Endothelial cell of umbilical vein (primary cell): ENCODE results near the gene MOCOS.

Source experiments
- EZH2 ChIP-seq: IDR thresholded peaks from 2 replicates; pipeline ENCODE4 v1.6.1; 2012; ENCODE audit warnings: borderline replicate concordance, low read depth, mild to moderate bottlenecking, moderate library complexity, low read length, inconsistent platforms; ENCODE audit not compliant: severe bottlenecking
- GATA2 ChIP-seq: IDR thresholded peaks from 2 replicates; pipeline ENCODE4 v1.7.0; 2011; ENCODE audit warnings: low read depth, mild to moderate bottlenecking, moderate library complexity, mixed read lengths, low read length; ENCODE audit not compliant: insufficient read length, insufficient read depth
- JUN ChIP-seq: IDR thresholded peaks from 2 replicates; pipeline ENCODE4 v1.6.1; 2011; ENCODE audit warnings: borderline replicate concordance, low read depth; ENCODE audit not compliant: insufficient read length, insufficient read depth
- MYC ChIP-seq: IDR thresholded peaks from one replicate; pipeline ENCODE4 v1.6.1; 2011; ENCODE audit warnings: mild to moderate bottlenecking, low read depth, low read length
- POLR2A ChIP-seq: IDR thresholded peaks from 2 replicates; pipeline ENCODE4 v1.6.1; 2012; ENCODE audit warnings: low read depth, mild to moderate bottlenecking, control low read depth, low read length
- POLR2AphosphoS5 ChIP-seq: IDR thresholded peaks from 2 replicates; pipeline ENCODE4 v1.6.1; 2012; ENCODE audit warnings: low read depth, mild to moderate bottlenecking, control low read depth, low read length, moderate library complexity; ENCODE audit not compliant: insufficient read depth
- TF ChIP-seq, protein P1 (sequence below), 2 donors: IDR thresholded peaks; 1 replicate in 1 of 2; 2 replicates in 1 of 2; pipeline ENCODE4 v1.5.1; 2011; ENCODE audit warnings: low read length in 2 of 2, mild to moderate bottlenecking in 2 of 2, moderate library complexity in 2 of 2, control low read depth in 1 of 2, inconsistent platforms in 1 of 2, low read depth in 1 of 2; ENCODE audit not compliant: insufficient read depth in 1 of 2; ENCODE audit errors: extremely low read depth in 1 of 2

DNA sequence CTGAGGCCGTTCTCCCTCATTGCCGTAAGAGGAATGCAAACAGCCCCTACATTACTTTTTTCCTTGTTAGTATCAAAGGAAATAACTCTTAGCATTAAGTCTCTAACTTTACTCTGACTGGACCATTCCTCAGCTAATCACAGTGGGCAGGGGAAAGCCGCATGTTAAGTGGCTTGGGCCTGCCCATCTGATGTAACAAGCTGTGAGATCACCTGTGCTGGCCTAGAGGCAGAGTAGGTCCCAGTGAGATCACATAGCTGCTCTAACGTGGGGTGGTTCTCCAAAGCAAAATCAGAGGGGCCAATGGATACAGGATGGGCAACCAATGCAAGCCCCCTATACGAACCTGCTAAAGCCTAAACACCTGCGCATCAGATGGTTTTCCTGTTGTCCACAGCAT, 5.9 kb upstream of the MOCOS start:
- TF ChIP-seq MYC (no peak), POLR2A (no peak), EZH2 (no peak), POLR2AphosphoS5 (no peak), GATA2 (no peak), JUN (no peak)
- TF ChIP-seq, protein P1, sequence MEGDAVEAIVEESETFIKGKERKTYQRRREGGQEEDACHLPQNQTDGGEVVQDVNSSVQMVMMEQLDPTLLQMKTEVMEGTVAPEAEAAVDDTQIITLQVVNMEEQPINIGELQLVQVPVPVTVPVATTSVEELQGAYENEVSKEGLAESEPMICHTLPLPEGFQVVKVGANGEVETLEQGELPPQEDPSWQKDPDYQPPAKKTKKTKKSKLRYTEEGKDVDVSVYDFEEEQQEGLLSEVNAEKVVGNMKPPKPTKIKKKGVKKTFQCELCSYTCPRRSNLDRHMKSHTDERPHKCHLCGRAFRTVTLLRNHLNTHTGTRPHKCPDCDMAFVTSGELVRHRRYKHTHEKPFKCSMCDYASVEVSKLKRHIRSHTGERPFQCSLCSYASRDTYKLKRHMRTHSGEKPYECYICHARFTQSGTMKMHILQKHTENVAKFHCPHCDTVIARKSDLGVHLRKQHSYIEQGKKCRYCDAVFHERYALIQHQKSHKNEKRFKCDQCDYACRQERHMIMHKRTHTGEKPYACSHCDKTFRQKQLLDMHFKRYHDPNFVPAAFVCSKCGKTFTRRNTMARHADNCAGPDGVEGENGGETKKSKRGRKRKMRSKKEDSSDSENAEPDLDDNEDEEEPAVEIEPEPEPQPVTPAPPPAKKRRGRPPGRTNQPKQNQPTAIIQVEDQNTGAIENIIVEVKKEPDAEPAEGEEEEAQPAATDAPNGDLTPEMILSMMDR (IDR thresholded peaks at IDR 0.05; ENCODE audit: extremely low read depth in 1 of 2, insufficient read depth in 1 of 2, low read depth in 1 of 2, low read length in 2 of 2), result no peak
